ENCODE data around the gene DDX42. TPM values are rescaled to one million over a fixed set of nuclear protein-coding genes. Genes with fewer than 3 reads are reported as not detected.
A peak's percentile ranks its signal among the peaks of the same experiment; 100 is the strongest.

Gene DDX42
- polyA plus RNA-seq, 10 donors, result 76.6 to 144 (median 106) TPM

DNA sequence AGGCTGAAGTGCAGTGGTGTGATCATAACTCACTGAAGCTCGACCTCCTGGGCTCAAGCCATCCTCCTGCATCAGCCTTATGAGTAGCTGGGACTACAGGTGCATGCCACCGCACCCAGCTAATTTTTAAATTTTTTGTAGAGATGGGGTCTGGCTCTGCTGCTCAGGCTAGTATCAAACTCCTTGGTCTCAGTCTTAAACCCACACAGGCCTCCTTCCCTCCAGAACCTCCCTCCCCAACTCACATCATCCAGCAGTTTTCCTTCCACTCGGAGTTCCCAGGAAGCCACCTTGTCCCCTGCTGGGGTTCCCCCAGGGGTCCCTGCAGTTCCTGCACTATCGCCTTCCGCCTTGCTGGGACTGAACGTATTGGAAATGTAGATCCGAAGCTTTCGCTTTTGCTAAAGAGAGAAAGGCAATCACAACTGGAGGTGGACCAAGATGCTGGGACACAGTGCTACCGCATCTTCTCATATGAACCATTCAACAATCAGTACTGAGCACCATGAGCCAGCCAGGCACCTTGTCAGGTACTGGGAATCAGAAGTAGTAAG is 61.3 kb downstream of the DDX42 start:
- DNase-seq, result no peak

DNA sequence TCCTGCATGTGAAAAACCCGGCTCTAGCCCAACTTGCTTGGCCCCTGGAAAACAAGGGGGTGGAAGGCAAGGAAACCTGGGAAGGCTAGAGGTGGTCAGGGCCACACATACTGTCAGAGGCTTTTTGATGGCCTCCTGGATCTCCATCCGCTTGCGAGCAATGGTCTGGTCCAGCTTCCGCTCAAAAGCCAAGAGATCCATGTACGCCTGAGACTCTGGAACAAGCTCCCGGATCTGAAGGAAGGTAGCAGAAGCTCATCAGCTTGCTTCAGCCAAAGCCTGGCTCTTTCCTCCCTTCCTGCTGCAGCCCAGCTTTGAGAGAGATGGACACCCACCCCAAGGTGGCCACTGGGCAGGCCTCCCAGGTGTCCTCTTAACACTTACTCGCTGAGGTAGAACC is 62.8 kb downstream of the DDX42 start:
- DNase-seq, result no peak

DNA sequence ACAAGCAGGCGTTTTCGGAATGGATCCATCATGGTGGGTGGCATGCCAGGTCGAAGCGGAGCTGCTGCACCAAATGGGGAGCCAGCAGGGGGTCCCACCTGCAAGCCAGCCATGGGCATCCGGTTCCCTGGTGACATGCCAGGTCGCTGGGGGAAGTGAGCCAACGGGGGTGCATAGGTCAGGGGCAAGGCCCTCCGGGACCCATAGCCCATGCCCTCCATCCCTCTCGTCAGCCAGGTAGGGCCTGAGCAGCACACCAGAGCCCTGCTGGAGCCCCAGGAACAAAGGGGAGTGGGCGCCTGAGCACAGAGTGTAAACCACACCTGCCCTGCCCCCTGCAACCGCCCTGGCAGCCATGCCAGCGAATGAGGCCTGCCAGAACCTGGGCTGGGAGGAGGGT is 63.5 kb downstream of the DDX42 start:
- no peak for DNase-seq

DNA sequence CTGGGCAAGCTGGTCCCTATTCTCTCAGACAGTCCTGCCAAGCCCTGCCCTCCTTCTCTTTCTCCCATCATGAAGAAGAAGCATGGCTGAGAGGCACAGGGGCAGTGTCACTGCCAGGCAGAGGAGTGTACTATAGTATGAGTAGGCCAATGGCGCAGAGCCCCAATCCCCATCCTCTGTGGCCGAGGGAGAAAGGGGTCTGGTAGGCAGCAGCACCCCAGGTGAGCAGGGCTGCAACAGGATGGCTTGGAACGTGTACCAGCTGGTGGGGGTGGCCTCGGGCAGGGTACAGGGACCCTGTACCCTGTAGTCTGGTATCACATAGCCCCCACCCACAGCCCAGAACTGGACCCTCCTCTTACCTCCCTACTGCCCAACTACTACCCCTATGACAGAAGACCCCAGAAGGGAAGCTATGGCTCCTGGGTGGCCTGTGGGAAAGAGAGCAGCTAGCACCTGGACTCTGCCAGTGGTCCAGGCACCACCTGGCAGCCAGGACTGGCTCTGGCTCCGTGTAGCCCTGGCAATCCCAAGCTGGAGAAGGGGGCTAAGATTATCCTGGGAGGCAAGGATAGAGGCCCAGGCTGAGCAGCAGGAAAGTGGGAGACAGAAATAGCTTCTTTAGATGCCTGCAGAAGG is 64.1 kb downstream of the DDX42 start:
- no peak for DNase-seq

DNA sequence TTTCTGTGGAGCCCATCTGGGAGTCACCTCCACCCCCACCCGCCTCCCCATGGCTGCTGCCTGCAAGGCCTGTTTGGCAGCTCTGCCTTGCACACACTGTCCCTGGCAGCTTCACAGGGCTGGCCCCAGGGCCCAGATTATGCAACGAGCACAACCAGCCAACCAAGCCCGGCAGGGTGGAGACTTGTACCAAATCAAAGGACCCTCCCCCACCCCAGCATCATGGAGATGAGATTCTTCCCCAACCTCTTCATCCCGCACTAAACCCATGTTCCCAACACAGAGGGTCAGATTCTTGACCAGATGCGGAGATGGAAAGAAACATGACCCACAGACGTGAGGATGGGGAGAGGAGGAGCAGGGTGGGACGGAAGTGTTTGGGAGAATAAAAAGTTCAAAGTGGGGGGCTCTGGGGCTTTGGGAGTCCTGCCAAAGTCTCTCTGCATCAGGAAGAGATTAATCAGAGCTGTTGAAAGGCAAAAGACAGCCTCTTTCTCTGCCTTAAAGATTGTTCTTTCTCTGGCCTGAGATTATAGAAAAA is 64.7 kb downstream of the DDX42 start:
- peak; percentile 61 to 90 (median 73) for DNase-seq

DNA sequence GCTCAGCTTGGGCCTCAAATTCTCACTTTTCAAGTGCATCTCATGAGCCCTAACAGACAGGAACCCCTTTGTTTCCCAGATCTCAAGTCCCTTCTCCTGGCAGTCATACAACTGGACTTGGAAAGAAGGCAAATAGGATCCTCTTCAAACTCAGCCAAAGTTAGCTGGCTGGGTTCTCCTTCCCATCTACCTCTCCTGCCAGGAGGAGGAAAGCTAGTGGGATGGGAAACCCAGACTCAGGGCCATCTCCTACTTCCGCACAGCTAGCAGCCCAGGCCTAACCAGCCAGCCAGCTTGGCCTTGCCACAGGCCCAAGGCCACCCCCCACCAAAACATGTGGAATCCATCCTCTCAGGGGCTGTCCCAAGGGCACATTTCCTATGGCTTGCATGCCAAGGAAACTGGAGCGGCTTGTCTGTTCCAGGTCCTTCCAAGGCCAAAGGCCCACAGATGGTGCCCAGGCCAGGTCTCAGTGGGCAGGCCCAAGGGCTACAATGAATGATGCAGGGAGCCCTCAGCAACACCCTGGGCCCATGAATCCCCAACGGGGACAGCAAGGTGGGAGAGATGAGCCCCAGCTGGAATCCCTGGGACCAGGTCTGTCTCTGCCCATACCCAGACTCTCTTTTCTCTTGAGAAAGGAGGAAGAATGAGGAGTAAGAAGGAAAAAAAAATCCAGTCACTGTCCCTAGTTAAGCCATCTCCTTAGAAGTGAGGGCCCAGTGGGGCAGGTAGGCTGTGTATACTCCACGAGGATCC is 66.8 kb downstream of the DDX42 start:
- DNase-seq, result peak in 2 of 3 donors; percentile 58 to 72

DNA sequence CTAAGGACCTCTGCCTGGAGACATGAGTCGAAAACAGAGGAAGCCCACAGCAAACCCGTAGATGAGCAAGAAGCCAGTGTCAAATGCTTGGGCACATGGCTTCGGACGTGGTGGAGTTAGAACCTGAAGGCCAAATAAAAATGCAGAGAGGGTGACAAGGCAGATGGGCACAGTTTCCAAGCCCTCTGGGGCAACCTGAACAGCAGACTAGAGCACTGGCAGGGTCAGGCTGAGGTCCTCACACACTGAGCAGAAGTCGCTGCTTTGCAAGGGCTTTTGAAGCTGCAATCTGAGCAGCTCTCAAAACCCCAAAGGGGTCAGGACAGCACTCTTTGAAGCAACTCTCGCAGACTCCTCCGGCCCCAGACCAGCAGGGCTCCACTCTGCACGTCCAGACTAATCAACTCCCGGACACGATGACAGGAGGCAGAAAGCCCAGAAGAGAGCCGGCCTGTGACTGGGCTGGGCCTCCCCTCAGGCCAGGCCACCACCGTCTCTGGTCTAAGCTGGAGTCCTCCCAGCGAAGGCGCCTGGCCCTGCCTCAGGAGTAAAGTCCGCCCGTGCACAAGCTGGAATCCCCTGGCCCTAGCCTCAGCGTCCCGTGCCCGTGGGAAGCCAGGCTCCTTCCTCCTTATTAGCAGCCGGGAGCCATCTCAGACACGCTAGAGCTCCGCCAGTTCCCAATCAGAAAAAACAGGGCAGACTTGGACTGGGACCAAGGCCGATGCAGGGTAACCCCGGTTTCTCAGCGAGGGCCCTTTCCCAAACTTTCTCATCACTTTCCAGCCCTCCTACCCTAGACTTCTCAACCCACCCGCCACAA is 67.6 kb downstream of the DDX42 start:
- peak in 2 of 3 donors; percentile 48 to 76 for DNase-seq

DNA sequence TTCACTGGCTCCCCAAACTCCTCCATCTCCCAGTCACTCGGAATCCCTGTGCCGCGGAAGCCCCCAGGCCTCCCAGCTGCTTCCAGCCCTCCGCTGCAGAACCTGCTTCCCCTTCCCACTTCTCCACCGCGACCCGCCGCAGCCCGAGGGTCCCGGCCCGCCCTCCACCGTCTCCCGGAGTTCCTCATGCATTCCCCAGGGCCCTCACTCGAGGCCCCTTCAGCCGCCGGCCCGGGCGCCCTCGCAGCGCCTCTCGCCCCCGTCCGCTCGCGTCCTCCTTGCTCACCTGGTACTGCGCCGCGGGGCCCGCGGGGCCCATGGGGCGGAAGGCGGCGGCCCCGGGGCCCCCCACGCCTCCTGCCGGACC is 68.2 kb downstream of the DDX42 start:
- DNase-seq, result peak in 1 of 3 donors; percentile 75

DNA sequence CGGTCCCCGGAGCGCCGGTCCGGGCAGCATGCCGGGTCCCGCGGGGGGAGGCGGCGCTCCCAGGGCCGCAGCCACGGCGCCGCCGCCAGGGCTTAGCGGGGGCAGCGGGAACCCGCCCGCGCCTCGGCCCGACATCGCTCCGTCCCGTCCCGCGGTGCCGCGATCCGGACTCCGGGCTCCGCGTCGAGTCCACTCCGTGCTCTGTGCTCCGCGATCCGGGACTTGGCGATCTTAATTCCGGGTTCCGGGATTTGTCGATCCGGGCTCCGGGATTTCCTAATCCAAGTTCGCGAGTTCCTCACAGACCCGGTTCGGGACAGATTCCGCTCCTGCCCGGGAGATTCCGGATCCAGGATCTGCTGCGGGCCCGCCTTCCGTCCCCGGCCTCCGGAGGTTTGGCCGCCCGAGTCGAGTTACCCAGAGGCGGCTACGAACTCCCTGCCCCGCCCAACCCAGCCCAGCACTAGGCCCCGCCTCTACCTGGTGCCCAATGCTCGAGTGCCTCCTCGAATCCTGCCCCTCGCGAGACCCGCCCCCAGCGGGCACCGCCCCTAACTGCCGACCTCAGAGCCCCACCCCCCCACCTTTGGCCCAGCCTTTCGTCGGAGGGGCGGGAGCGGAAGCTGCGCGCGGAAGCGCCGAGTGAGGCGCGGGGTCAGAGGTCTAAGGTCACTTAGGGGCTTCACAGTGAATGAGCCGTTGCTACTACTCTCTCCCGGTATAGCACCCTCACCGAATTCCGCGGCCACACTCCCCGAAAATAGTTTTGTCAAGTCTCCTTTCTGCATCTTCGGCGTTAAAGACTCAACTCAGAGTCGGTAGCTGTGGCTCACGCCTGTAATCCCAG is 68.8 kb downstream of the DDX42 start, which contains the start of gene SMARCD2:
TSS of gene SMARCD2 (minus strand) at position 146 of the 847 bp plus-strand sequence. CDS start at position 135, 11 bp downstream.
- peak; percentile 97 to 99 (median 99) for DNase-seq

DNA sequence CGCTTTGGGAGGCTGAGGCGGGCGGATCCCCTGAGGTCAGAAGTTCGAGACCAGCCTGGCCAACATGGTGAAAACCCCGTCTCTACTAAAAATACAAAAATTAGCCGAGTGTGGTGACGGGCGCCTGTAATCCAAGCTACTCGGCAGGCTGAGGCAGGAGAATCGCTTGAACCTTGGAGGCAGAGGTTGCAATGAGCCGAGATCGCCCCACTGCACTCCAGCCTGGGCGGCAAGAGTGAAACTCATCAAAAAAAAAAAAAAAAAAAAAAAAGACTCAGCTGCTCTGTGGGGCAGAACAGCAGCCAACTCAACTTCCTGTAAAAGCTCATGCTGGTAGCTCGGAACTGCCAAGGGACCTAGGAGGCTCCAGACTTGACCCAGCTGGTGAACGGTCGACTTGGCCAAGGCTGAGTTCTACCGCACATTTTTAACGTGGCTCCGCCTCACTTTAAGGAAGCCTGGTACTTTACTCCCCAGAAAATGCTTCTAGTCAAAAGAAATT is 69.5 kb downstream of the DDX42 start:
- DNase-seq, result peak in 2 of 3 donors; percentile 48 to 73

DNA sequence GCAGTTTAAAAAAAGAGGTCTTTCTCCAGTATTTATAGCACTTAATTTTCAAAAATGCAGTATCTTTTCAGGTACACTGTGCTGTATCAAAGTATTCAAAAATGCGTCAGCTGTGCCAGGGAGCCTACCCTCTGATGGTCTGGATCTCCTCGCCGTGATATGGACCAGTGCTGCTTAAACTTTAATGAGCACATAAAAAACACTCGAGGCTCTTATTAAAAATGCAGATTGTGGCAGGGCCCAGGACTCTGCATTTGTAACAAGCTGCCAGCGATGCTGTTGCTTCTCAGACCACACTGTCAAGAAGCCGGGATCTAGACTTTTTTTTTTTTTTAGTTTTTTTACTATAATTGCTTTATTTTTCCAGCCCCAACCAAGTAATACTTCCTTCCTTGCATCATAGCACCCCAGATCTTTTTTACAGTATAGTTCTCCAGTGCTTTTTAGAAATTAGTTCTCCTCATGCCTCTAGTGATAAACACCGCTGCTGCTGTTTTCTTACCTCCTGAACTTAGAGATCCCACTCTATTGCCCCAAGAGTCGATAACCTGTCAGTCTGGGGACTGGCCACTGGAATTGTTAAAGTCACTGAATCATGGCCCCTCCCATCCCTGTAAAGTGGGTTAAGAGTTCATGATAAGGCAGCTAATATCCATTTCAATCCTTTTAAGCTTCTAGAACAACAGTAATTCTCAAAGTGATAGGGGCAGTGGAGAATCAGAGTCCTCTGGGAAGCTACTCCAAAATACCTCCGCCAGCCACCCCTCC is 70.1 kb downstream of the DDX42 start:
- no peak for DNase-seq

DNA sequence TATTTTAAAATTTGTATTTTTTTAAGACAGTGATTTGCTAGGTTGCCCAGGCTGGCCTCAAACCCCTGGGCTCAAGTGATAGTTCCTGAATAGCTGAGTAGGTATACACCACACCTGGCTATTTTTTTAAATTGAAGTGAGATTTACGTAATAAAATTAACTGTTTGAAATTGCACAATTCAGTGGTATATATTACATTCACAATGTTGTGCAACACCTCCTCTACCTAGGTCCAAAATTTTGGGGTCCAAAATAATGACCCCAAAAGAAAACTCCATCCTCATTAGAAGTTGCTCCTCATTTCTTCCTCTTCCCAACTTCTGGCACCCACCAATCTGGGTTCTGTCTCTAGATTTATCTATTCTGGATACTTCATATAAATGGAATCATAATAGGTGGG is 71.5 kb downstream of the DDX42 start:
- no peak for DNase-seq

DNA sequence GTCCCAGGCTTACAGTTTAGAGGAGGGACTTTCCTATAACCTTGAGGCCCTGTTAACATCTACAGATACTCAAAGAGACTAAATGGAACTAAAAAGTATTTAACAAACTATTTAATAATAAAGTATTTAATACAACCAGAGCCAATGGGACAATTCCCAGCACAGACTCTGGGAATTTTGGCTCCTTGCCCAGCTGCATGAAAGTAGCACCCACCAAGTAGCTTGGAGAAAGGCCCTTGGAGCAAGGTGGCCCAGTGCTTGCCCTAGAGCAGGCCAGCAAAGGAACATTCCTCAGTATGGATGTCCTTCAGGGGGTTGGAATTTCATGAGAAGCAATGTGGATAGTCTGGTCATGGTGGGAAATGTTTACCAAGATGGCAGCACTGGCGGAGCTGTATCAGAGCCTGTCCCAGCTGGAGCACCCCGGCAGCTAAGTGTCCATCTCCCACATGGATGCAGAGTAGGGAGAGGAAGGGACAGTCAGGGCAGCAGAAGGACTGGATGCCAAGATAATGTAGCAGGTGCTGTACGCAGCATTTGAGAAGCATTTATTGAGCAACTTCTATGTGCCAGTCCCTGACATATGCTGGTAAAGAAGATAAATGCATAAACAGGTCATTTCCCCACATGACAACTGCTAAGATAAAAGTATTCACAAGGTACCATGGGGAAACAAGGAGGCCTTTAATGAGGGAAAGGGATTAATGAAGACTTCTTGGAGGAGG is 73.7 kb downstream of the DDX42 start:
- no peak for DNase-seq

DNA sequence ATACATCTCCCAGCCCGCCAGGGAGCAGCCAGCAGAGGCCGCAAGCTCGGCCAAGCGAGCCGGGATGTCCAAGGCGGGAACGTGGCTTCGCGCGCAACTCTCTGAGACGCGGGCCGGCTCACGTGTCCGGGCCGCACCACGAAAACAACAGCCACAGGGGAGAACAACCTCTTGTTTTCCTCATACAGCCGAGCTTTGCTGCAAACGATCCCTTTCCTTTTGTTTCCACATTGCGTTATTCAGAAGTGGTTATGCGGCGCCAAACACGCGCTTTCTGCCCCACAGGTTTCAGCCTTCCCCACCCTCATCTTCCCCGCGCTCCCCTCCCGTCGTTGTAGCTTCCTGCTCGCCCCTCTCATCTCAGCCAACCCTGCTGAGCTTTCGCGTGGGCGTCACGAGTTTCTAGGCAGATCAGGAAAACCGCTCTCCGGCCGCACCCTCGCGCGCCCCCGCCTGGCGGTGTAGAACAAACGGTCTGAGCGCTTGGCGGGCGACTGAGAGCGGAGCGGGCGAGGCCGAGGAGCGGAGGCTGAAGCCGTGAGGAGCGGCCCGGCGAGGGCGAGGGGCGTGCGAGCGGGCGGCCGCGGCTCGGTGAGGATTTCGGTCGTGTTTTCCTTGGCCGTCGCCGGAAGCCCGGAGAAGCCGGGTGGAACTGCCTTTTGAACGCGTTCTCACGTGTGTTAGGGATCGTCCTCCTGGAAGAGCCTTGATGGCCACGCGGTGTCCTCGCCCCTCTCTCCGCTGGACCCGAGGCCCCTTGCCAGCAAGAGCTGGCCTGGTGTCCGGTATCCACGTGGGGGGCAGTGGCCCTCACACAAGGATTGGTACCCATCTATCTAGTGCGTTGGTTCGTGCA is 75.1 kb downstream of the DDX42 start:
- DNase-seq, result peak; percentile 87 to 96 (median 92)

DNA sequence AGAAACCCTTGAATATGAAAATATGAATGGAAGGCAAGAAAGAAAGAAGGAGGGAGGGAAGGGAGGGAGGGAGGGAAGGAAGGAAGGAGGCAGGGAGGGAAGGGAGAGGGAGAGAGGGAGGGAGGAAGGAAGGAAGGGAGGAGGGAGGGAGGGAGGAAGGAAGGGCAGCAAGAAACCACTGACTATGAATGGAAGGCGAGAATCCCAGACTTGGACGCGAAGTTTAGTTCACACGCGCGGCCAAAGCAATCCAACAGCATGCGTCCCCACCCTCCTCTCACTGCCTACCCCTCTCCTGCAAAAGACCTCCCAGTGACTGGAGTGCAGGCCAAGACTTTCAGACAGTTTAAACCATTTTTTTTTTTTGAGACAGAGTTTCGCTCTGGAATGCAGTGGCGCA is 76.4 kb downstream of the DDX42 start:
- no peak for DNase-seq

DNA sequence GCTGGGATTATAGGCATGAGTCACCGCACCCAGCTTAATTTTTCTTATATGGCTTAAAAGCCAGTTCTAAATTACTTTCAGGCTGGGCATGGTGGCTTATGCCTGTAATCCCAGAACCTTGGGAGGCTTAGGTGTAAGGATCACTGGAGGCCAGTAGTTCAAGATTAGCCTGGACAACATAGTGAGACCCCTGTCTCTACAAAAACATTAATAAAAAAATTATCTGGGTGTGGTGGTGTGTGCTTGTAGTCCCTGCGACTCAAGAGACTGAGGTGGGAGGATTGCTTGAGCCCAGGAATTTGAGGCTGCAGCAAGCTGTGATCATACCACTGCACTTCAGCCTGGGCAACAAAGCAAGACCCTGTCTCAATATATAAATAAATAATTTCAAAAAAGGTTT is 79.3 kb downstream of the DDX42 start:
- no peak for DNase-seq

DNA sequence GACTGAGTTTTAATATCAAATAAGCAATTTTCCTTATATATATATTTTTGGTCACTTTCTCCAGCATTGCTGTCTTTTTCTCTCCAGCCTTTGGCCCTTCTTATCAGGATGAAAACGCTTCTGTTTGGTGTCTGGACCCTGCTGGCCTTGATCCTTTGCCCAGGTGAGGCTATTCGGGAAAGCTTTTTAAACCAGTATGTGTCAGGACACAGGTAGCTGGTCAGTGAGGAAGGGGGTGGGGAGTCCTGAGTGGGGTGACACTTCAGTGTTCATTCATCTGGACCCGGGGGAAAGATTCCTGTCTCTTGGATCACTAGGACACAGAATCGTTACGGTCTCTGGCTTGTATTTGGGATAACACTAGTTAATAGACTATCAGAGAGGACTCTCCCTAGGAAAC is 80.7 kb downstream of the DDX42 start:
- DNase-seq, result no peak

DNA sequence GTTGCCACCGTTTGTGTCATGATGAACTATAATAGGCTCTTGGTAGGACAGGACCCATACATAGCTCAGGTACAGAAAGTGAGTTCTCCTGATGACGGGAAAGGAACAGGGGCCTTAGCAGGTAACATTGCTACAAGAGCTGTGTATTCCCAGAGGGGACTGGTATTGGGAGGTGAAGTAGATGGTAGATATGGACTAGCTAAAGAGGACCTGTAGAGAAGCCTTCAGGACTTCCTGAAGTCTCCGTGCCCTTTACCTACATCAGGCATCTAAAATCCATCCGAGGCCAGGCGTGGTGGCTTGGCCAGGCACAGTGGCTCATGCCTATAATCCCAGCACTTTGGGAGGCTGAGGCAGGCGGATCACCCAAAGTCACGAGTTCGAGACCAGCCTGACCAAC is 81.2 kb downstream of the DDX42 start:
- no peak for DNase-seq

All from muscle of back (tissue), 11 donors.